BE2C (cell line): ENCODE results near the gene MRPS14.

Source experiments
- DNase-seq: peaks from one replicate; pipeline ENCODE4 v3.0.0-alpha.2; 2020
- H3K27me3 ChIP-seq: fragments of 250-450 bp; sonication (Bioruptor Pico); 2 replicates; pipeline ENCODE4 v1.5.1; 2020; ENCODE audit warnings: mild to moderate bottlenecking
- H3K36me3 ChIP-seq: fragments of 250-450 bp; sonication (Bioruptor Pico); 2 replicates; pipeline ENCODE4 v1.5.1; 2020; ENCODE audit warnings: mild to moderate bottlenecking
- H3K4me1 ChIP-seq: fragments of 250-450 bp; sonication (Bioruptor Pico); 2 replicates; pipeline ENCODE4 v1.5.1; 2020
- H3K4me3 ChIP-seq: 2 replicates; pipeline ENCODE4 v1.5.1; 2011; ENCODE audit warnings: low read depth, low read length
- H3K9me3 ChIP-seq: fragments of 250-450 bp; sonication (Bioruptor Pico); 2 replicates; pipeline ENCODE4 v1.5.1; 2020
- CTCF ChIP-seq: IDR thresholded peaks from 2 replicates; pipeline ENCODE4 v1.5.1; 2012; ENCODE audit warnings: mild to moderate bottlenecking, low read depth, low read length

Gene MRPS14

GRCh38 chr1:174971902-174972301, 51.3 kb downstream of the MRPS14 start:
- no peak for TF ChIP-seq CTCF
- Histone ChIP-seq H3K4me1 (peaks cover 11% of the 10 kb centered on the region; the same call in 1 of the 2 replicates), H3K4me3 (no peak overlapping the region), H3K9me3 (no peaks in the 10 kb centered on the region), H3K27me3 (no peaks in the 10 kb centered on the region), H3K36me3 (no peaks in the 10 kb centered on the region)
- DNase-seq = no peak

GRCh38 chr1:174971466-174971865, 51.8 kb downstream of the MRPS14 start:
- Histone ChIP-seq H3K4me1 (peaks cover 11% of the 10 kb centered on the region; the same call in 1 of the 2 replicates), H3K9me3 (no peaks in the 10 kb centered on the region), H3K27me3 (no peaks in the 10 kb centered on the region), H3K36me3 (no peaks in the 10 kb centered on the region), H3K4me3 (no peak overlapping the region)
- no peak for DNase-seq
- TF ChIP-seq CTCF = no peak

DNA sequence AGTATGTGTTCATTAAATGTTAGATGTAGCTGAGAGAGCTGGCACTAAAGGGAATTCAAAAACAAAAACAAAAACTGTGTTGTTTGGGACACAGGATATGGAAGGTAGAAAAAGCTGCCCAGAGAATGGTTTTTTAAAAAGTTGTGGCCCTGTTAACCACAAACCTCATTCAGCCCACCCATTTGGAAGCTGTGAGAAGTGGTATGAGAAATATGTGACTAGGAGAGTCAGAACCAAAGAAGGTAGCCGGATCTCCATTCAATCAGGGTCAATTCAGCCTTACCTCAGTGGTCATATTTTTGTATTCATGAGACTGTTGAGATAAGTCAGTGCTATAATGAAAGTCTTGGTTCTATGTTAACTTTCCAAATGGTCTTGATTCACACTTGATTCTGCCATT, 53.2 kb downstream of the MRPS14 start:
- no peak for TF ChIP-seq CTCF
- Histone ChIP-seq H3K36me3 (no peaks in the 10 kb centered on the region), H3K4me1 (peaks cover 5% of the 10 kb centered on the region; the same call in 1 of the 2 replicates), H3K9me3 (no peaks in the 10 kb centered on the region), H3K4me3 (no peak overlapping the region), H3K27me3 (no peaks in the 10 kb centered on the region)
- DNase-seq = no peak

DNA sequence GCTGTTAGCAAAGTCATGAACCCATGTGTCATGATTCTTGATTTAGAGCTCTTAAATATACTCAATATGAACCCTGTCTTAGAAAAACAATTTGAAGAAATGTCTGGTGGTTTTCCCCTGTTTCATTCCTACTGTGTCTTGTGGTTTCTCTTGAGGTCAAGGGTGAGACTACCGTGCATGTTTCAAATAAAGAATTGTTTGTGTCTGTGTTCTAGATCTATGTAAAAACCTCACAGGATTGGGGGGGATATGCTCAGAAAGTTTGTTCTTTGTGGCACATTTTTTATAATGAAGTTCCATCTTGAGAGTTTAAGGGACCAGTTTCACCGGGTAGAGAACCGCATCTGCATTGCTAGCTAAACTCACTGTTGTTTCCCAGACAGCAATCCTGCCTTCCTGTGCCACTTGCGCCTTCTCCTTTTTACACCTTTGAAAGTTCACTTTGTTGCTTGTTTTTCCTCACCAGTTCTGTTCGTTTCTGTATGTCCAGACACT, 54.4 kb downstream of the MRPS14 start:
- H3K4me3 ChIP-seq = no peak overlapping the region
- no peaks in the 10 kb centered on the region for H3K27me3 ChIP-seq
- no peaks in the 10 kb centered on the region for H3K9me3 ChIP-seq
- no peaks in the 10 kb centered on the region for H3K36me3 ChIP-seq
- TF ChIP-seq CTCF = no peak
- no peak for DNase-seq
- H3K4me1 ChIP-seq = peaks cover 5% of the 10 kb centered on the region

DNA sequence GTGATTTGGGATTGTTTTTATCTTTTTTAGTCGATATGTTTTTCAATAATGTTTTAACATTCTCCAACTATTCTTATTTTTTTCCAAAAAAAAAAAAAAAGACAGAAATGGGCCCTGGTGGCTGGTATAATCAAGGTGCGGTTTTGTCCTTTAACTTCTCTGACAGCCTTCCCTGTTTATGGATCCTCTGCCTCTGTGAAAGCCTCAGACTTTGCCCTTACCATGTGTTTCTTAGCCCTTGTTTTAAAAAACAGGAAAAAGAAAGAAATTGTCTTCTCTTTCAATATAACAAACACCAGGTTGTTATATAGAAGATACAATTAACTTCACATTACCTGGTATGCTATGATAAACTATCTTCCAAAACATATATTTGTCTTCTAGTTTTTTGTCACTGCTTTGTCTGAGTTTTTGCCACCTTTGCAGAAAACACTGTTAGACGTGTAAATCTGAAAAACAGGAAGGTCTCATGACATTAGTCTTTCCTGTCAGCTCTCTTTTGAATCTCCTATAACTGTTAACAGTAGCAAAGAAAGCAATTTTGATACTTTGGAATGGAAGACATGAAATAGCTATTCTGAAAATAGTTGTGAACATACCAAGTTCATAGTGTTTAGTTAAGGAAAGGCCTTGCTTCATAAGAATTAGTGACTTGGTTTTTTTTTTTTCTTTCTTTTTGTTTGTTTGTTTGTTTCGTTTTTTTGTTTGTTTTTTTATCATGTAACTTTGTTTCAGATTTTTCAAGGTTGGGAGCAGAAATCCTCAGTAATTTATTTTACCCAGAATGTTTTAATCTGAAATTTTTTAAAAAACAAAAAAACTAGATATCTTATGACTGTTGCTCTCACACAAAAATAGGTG, 55.1 kb downstream of the MRPS14 start:
- Histone ChIP-seq H3K4me1 (peaks cover 7% of the 10 kb centered on the region), H3K4me3 (no peak overlapping the region)

More for the DNA sequence above, 55.1 kb downstream of the MRPS14 start:
- Histone ChIP-seq H3K9me3 (no peaks in the 10 kb centered on the region), H3K27me3 (no peaks in the 10 kb centered on the region), H3K36me3 (no peaks in the 10 kb centered on the region)
- no peak for TF ChIP-seq CTCF
- no peak for DNase-seq
